ENCODE data around the gene NHLRC4.

GRCh38 chr16:519425-519824 lies 47.4 kb upstream of the NHLRC4 start:
- TF ChIP-seq CTCF (IDR thresholded peaks at IDR 0.05; ENCODE audit: low read depth, low read length, poor library complexity, severe bottlenecking) (no peak), EZH2phosphoT487 (IDR thresholded peaks at IDR 0.05; ENCODE audit: borderline replicate concordance, low read length) (no peak)
